AG04450 (cell line): ENCODE measurements around the gene SCFD2. TPM values are rescaled to one million over a fixed set of nuclear protein-coding genes. Genes with fewer than 3 reads are reported as not detected.

ENCODE experiments used
- CTCF ChIA-PET: fragments of 300-600, 350-600 bp; formaldehyde crosslinking; extraction: SDS; loops from one replicate; lab custom pipeline; 2022; ENCODE audit warnings: antibody characterized with exemption, inconsistent platforms; lab: Charles Lee
- POLR2A ChIA-PET: fragments of 350-600 bp; formaldehyde crosslinking; extraction: SDS; loops from one replicate; lab custom pipeline; 2021; ENCODE audit warnings: antibody characterized with exemption, inconsistent platforms; lab: Yijun Ruan, JAX
- DNase-seq: peaks from one replicate; pipeline ENCODE4 v3.0.0-alpha.2; 2011; ENCODE audit warnings: low read depth, low spot score
- H3K27ac ChIP-seq: one replicate; pipeline ENCODE4 v1.5.1; 2012; ENCODE audit warnings: low read depth, low read length, control low read depth
- H3K27me3 ChIP-seq: one replicate; pipeline ENCODE4 v1.6.0; 2012; ENCODE audit warnings: low read length; ENCODE audit not compliant: control insufficient read depth, insufficient read depth
- H3K4me3 ChIP-seq: 2 replicates; pipeline ENCODE4 v1.5.1; 2011; ENCODE audit warnings: mild to moderate bottlenecking, low read depth, low read length, control low read depth
- H3K9me3 ChIP-seq: 2 replicates; pipeline ENCODE4 v1.5.1; 2012; ENCODE audit warnings: low read length; ENCODE audit not compliant: control insufficient read depth, insufficient read depth
- CTCF ChIP-seq: IDR thresholded peaks from 2 replicates; pipeline ENCODE4 v1.5.1; 2011; ENCODE audit warnings: low read depth, low read length, control low read depth, inconsistent platforms
- polyA plus RNA-seq: library from polyadenylated mRNA; depleted of rRNA; stranded (reverse); fragments of >200 nt; gene quantifications from 2 replicates; pipeline ENCODE4 v1.2.3, GENCODE V29; 2011

The SCFD2 gene
- polyA plus RNA-seq, 1 experiment: 16.4 TPM

GRCh38 chr4:52982946-52983340 is 382.9 kb downstream of the SCFD2 start:
- POLR2A ChIA-PET: interaction anchor here (0.7 kb wide), 1 partner anchor 261 kb away, joined by 5 read pairs; no protein-coding TSS in a partner anchor

GRCh38 chr4:52982255-52982945 is 383.5 kb downstream of the SCFD2 start:
- Histone ChIP-seq H3K27ac (no peak overlapping the region), H3K4me3 (no peak overlapping the region), H3K9me3 (no peaks in the 10 kb centered on the region), H3K27me3 (no peaks in the 10 kb centered on the region)
- peak; percentile 58 for DNase-seq
- peak; percentile 82 for TF ChIP-seq CTCF
- ChIA-PET CTCF (interaction anchor here (0.6 to 7.4 kb wide), 81 partner anchors 8 to 748 kb away, joined by 3 to 159 read pairs (median 4); no protein-coding TSS in a partner anchor), POLR2A (interaction anchor here (0.7 kb wide), 1 partner anchor 260 kb away, joined by 5 read pairs; no protein-coding TSS in a partner anchor)

More at GRCh38 chr4:52982946-52983340, 382.9 kb downstream of the SCFD2 start:
- CTCF ChIA-PET: interaction anchor here (0.5 to 7.4 kb wide), 82 partner anchors 12 to 957 kb away, joined by 3 to 159 read pairs (median 4); no protein-coding TSS in a partner anchor
- Histone ChIP-seq H3K27me3 (no peaks in the 10 kb centered on the region), H3K27ac (no peak overlapping the region), H3K9me3 (no peaks in the 10 kb centered on the region), H3K4me3 (no peak overlapping the region)
- DNase-seq: no peak
- no peak for TF ChIP-seq CTCF

- Histone ChIP-seq H3K9me3 (no peaks in the 10 kb centered on the region), H3K27ac (no peak overlapping the region), H3K27me3 (no peaks in the 10 kb centered on the region), H3K4me3 (no peak overlapping the region)
- DNase-seq: no peak
- ChIA-PET POLR2A (no interaction called here), CTCF (interaction anchor here (4.1 to 7.4 kb wide), 2 partner anchors 434 to 604 kb away, joined by 122 to 159 read pairs; no protein-coding TSS in a partner anchor)
- no peak for TF ChIP-seq CTCF
Measured at GRCh38 chr4:52979821-52980590, 385.9 kb downstream of the SCFD2 start.

GRCh38 chr4:52979020-52979419 is 386.8 kb downstream of the SCFD2 start:
- ChIA-PET POLR2A (no interaction called here), CTCF (interaction anchor here (0.6 kb wide), 1 partner anchor 402 kb away, joined by 3 read pairs; no protein-coding TSS in a partner anchor)

More at GRCh38 chr4:52979020-52979419, 386.8 kb downstream of the SCFD2 start:
- Histone ChIP-seq H3K9me3 (no peaks in the 10 kb centered on the region), H3K4me3 (no peak overlapping the region), H3K27ac (no peak overlapping the region), H3K27me3 (no peaks in the 10 kb centered on the region)
- TF ChIP-seq CTCF: no peak
- no peak for DNase-seq
